Chondrocyte (in vitro differentiated cells): ENCODE results near the gene PSMB9. TPM values are rescaled to one million over a fixed set of nuclear protein-coding genes. Genes with fewer than 3 reads are reported as not detected.

Experiments used
- DNase-seq: peaks from one replicate; pipeline ENCODE4 v3.0.0; 2021; ENCODE audit warnings: mixed read lengths, low spot score
- H3K27ac Mint-ChIP-seq: one replicate; pipeline ENCODE4 v1.8.0; 2021; ENCODE audit warnings: mild to moderate bottlenecking, moderate library complexity, mixed read lengths; ENCODE audit not compliant: unreplicated experiment
- H3K27me3 Mint-ChIP-seq: 2 replicates; pipeline ENCODE4 v1.8.0; 2021; ENCODE audit warnings: low read depth, mixed read lengths
- H3K36me3 Mint-ChIP-seq: 2 replicates; pipeline ENCODE4 v1.8.0; 2021; ENCODE audit warnings: low read depth, mixed read lengths
- H3K4me1 Mint-ChIP-seq: 2 replicates; pipeline ENCODE4 v1.8.0; 2021; ENCODE audit warnings: low read depth, mild to moderate bottlenecking, mixed read lengths
- H3K4me3 Mint-ChIP-seq: one replicate; pipeline ENCODE4 v1.8.0; 2021; ENCODE audit warnings: mild to moderate bottlenecking, moderate library complexity, mixed read lengths; ENCODE audit not compliant: unreplicated experiment
- H3K9me3 Mint-ChIP-seq: 2 replicates; pipeline ENCODE4 v1.8.0; 2021; ENCODE audit warnings: low read depth, mixed read lengths
- total RNA-seq: library from RNA; stranded (reverse); gene quantifications from 3 replicates; pipeline ENCODE4 v1.2.1, GENCODE V29; 2021
- TF ChIP-seq, protein P1 (sequence below): fragments of 200-600 bp; sonication (generic); IDR thresholded peaks from 2 replicates; pipeline ENCODE4 v1.5.0; 2021; ENCODE audit warnings: antibody characterized with exemption, mild to moderate bottlenecking, moderate library complexity

The PSMB9 gene
- total RNA-seq, 1 donor from 2014 or later, result 1.2 TPM

GRCh38 chr6:32815115-32815514, 38.9 kb upstream of the PSMB9 start:
- Mint-ChIP-seq H3K4me1 (peaks cover 8% of the 10 kb centered on the region), H3K36me3 (peaks cover 3% of the 10 kb centered on the region), H3K27ac (peak overlapping the region; percentile 54), H3K4me3 (no peak overlapping the region), H3K27me3 (peaks cover 28% of the 10 kb centered on the region), H3K9me3 (no peaks in the 10 kb centered on the region)
- TF ChIP-seq, protein P1, sequence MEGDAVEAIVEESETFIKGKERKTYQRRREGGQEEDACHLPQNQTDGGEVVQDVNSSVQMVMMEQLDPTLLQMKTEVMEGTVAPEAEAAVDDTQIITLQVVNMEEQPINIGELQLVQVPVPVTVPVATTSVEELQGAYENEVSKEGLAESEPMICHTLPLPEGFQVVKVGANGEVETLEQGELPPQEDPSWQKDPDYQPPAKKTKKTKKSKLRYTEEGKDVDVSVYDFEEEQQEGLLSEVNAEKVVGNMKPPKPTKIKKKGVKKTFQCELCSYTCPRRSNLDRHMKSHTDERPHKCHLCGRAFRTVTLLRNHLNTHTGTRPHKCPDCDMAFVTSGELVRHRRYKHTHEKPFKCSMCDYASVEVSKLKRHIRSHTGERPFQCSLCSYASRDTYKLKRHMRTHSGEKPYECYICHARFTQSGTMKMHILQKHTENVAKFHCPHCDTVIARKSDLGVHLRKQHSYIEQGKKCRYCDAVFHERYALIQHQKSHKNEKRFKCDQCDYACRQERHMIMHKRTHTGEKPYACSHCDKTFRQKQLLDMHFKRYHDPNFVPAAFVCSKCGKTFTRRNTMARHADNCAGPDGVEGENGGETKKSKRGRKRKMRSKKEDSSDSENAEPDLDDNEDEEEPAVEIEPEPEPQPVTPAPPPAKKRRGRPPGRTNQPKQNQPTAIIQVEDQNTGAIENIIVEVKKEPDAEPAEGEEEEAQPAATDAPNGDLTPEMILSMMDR, result no peak
- DNase-seq, result no peak

DNA sequence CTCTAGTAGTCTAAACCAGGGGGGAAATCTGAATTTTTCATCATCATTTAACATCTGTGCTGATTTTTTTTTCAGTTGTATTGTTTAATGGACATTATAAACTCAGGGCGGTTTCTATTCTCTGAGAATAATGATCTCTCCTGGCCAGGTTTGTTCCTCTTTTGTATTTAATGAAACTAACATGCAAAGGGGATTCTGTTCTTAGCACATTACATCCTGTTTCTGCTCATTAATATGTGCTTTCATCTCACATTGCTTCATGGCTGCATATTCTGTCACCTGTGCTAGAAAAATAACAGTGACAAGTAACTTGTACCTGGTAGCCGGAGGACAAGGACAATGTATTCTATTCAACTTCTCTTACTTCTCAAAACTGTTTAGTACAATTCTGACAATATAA, 38.0 kb upstream of the PSMB9 start:
- peaks cover 23% of the 10 kb centered on the region for H3K27me3 Mint-ChIP-seq
- H3K36me3 Mint-ChIP-seq, result peaks cover 3% of the 10 kb centered on the region
- H3K9me3 Mint-ChIP-seq, result no peaks in the 10 kb centered on the region
- no peak for DNase-seq
- H3K27ac Mint-ChIP-seq, result no peak overlapping the region
- H3K4me1 Mint-ChIP-seq, result peaks cover 8% of the 10 kb centered on the region
- TF ChIP-seq, protein P1, result no peak
- H3K4me3 Mint-ChIP-seq, result no peak overlapping the region

DNA sequence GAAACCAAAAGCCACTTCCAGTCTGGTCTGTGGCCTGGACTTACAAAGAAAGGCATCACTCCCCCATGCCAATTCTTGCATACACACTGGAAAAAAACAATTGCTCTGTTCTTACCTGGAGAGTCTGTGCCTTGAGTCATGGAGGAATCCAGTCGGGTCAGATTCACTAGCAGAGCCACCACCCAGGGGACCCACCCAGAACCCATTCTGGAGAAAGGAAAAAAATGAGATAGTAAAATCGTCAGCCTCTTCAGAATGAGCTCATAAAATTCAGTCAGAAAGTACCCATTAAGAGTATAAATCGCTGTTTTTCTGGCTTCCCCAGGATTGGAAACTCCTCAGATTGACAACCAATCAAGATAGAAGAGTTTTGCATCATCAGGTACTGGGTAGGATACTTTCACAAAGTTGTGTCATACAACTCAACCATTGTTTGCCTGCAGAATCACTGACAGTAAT, 37.2 kb upstream of the PSMB9 start, which contains the start of gene HLA-DOB:
Gene HLA-DOB, minus strand, starts transcription at position 257 of the 459 bp plus-strand sequence. Its CDS starts 51 bp downstream, at position 206.
- H3K27ac Mint-ChIP-seq, result no peak within 1 kb of the TSS
- peaks cover 3% of the 10 kb centered on the region for H3K36me3 Mint-ChIP-seq
- no peak within 1 kb of the TSS for H3K4me3 Mint-ChIP-seq
- TF ChIP-seq, protein P1, result no peak
- no peak for DNase-seq
- no peaks in the 10 kb centered on the region for H3K9me3 Mint-ChIP-seq
- peaks cover 23% of the 10 kb centered on the region for H3K27me3 Mint-ChIP-seq
- peaks cover 8% of the 10 kb centered on the region for H3K4me1 Mint-ChIP-seq

DNA sequence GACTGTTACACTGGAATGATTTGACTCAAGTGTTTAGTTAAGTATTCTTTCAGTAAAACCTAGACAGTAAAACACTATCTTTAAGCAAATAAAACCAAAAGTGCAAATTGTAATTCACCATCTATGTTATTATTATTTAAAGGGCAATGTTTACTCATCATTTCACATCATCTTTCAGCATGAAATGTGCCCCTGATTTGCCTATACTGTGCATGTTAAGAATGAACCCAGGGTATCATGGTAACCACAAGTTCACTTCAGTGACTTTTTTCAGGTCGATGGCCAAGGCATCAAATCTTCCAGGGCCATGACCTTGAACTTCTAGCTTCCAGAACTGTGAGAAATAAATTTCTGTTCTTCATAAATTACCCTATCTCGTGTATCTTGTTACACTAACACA, 35.1 kb upstream of the PSMB9 start:
- no peak overlapping the region for H3K27ac Mint-ChIP-seq
- peaks cover 8% of the 10 kb centered on the region for H3K4me1 Mint-ChIP-seq
- DNase-seq, result no peak
- peaks cover 10% of the 10 kb centered on the region for H3K27me3 Mint-ChIP-seq
- H3K4me3 Mint-ChIP-seq, result no peak overlapping the region
- no peaks in the 10 kb centered on the region for H3K36me3 Mint-ChIP-seq
- H3K9me3 Mint-ChIP-seq, result no peaks in the 10 kb centered on the region
- TF ChIP-seq, protein P1, result no peak

- H3K36me3 Mint-ChIP-seq, result no peaks in the 10 kb centered on the region
- DNase-seq, result no peak
- no peak overlapping the region for H3K4me3 Mint-ChIP-seq
- no peak overlapping the region for H3K27ac Mint-ChIP-seq
- peaks cover 7% of the 10 kb centered on the region for H3K27me3 Mint-ChIP-seq
- TF ChIP-seq, protein P1, result no peak
- H3K4me1 Mint-ChIP-seq, result peaks cover 8% of the 10 kb centered on the region
- no peaks in the 10 kb centered on the region for H3K9me3 Mint-ChIP-seq
These were observed 34.3 kb upstream of the PSMB9 start for GRCh38 chr6:32819729-32820128.
